ENCODE data around the gene HRC.

Gene HRC

GRCh38 chr19:49117677-49118564, 37.3 kb downstream of the HRC start:
- DNase-seq (ENCODE audit: extremely low read depth in 1 of 2, low read depth in 1 of 2) = no peak

- DNase-seq (ENCODE audit: extremely low read depth in 1 of 2, low read depth in 1 of 2) = no peak
Measured at GRCh38 chr19:49116544-49116943, 38.7 kb downstream of the HRC start.

GRCh38 chr19:49114630-49115363, 40.4 kb downstream of the HRC start:
- DNase-seq (ENCODE audit: extremely low read depth in 1 of 2, low read depth in 1 of 2) = peak in 1 of 2 donors; percentile 28

- peak in 1 of 2 donors; percentile 64 for DNase-seq (ENCODE audit: extremely low read depth in 1 of 2, low read depth in 1 of 2)
Measured at GRCh38 chr19:49113762-49114629, 41.2 kb downstream of the HRC start, which contains the start of gene LIN7B. LIN7B (plus strand) TSS chr19:49114370; CDS start chr19:49114405, 35 bp downstream.

GRCh38 chr19:49111218-49111998, 43.8 kb downstream of the HRC start:
- DNase-seq (ENCODE audit: extremely low read depth in 1 of 2, low read depth in 1 of 2) = no peak

- no peak for DNase-seq (ENCODE audit: extremely low read depth in 1 of 2, low read depth in 1 of 2)
Measured at GRCh38 chr19:49110567-49110966, 44.6 kb downstream of the HRC start.

GRCh38 chr19:49109569-49110233, 45.5 kb downstream of the HRC start:
- no peak for DNase-seq (ENCODE audit: extremely low read depth in 1 of 2, low read depth in 1 of 2)

- DNase-seq (ENCODE audit: extremely low read depth in 1 of 2, low read depth in 1 of 2) = no peak
Measured at GRCh38 chr19:49109051-49109450, 46.1 kb downstream of the HRC start.

GRCh38 chr19:49107625-49108459, 47.4 kb downstream of the HRC start:
- DNase-seq (ENCODE audit: extremely low read depth in 1 of 2, low read depth in 1 of 2) = no peak

- peak in 1 of 2 donors; percentile 49 for DNase-seq (ENCODE audit: extremely low read depth in 1 of 2, low read depth in 1 of 2)
Measured at GRCh38 chr19:49106648-49107135, 48.5 kb downstream of the HRC start.

- DNase-seq (ENCODE audit: extremely low read depth in 1 of 2, low read depth in 1 of 2) = no peak
Measured at GRCh38 chr19:49104229-49104864, 50.8 kb downstream of the HRC start.

- no peak for DNase-seq (ENCODE audit: extremely low read depth in 1 of 2, low read depth in 1 of 2)
Measured at GRCh38 chr19:49103331-49104085, 51.7 kb downstream of the HRC start.

- DNase-seq (ENCODE audit: extremely low read depth in 1 of 2, low read depth in 1 of 2) = no peak
Measured at GRCh38 chr19:49102303-49102702, 52.9 kb downstream of the HRC start.

All from activated CD8-positive, alpha-beta memory T cell treated with anti-CD3 and anti-CD28 coated beads for 1 hour (primary cell).